Activated CD4-positive, CD25-positive, alpha-beta regulatory T cell (primary cell): ENCODE results near the gene PSORS1C1.

Experiments used
- DNase-seq, 4 experiments: peaks; one replicate each; lab custom pipeline; 2025; lab: John Stamatoyannopoulos, UW

The PSORS1C1 gene

GRCh38 chr6:31126396-31127175 lies 12.0 kb downstream of the PSORS1C1 start:
- no peak for DNase-seq

DNA sequence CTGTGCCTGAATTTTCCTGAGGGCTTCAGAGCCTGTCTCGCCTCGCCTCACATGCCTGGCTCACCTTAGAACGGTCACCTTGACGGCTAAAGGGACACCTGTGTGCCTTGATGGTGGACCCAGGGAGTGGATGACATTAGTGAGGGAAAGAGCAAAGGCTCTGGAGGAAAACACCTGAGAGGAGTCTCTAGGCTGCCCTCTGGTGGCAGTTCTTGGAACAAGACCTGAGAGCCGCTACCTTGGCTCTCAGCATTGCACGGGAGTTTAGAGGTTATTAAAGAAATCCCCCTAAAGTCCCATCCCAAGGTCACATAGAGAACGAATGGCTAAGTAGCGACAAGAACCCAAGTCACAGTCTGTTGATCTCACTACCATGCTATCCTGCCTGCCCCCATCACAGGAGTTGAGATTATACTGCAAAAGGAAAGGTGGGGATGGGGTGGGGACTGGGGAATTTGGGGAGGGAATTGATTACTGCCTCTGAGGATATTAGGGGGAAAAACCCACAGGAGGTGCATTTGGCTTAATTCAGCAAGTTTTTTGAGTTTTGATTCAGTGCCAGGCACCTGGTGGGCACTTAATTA lies 13.6 kb downstream of the PSORS1C1 start:
- DNase-seq: peak; percentile 36 to 67 (median 60)

DNA sequence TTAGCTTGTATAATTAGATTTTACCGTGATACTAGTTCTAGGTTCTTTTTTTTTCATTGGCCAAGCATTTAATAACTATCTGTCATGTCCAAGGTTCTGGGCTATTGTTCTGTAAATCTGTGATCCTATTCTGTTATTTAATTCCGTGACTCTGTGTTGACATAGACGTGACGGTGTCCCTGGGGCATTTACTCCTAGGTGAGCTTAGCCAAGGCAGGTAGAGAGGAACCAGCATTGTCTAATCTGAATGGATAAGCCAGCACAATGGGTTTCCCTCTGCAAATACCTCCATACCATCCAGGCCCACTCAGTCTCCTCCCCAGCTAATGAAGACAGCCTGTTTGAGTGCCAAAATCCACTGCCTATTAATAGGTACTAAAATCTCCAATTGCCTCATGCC lies 14.5 kb downstream of the PSORS1C1 start:
- no peak for DNase-seq

DNA sequence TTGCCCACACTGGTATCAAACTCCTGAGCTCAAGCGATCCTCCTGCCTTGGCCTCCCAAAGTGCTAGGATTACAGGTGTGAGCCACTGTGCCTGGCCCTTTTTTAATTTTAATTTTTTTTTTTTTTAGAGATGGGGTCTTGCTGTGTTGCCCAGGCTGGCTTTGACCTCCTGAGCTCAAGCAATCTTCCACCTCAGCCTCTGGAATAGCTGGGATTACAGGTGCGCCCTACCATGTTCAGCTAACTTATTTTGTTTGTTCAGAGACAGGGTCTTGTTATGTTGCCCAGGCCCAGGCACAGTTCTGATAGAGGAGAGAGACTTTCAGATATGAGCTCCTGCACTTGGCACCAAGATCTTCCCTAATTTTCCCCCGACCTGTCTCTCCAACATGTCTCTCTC lies 16.2 kb downstream of the PSORS1C1 start:
- no peak for DNase-seq

DNA sequence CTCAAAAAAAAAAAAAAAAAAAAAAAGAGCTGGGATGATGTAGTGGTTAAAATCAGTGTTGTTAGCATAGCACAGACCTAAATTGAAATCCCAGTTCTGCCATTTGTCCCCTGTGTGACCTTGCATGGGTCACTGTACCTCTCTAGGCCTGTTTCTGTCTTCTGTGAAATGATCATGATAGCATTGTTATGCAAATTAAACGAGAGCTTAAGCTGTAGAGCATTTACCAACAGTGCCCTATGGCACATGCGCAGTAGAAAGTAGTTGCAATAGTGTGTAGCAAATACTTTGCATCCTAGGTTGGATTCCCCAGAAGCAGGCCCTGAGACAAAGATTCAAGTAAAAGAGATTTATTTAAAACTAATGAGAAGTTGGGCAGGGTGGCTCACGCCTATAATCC lies 17.0 kb downstream of the PSORS1C1 start:
- no peak for DNase-seq

- DNase-seq: no peak
These were observed 18.2 kb downstream of the PSORS1C1 start for GRCh38 chr6:31132806-31133205.

DNA sequence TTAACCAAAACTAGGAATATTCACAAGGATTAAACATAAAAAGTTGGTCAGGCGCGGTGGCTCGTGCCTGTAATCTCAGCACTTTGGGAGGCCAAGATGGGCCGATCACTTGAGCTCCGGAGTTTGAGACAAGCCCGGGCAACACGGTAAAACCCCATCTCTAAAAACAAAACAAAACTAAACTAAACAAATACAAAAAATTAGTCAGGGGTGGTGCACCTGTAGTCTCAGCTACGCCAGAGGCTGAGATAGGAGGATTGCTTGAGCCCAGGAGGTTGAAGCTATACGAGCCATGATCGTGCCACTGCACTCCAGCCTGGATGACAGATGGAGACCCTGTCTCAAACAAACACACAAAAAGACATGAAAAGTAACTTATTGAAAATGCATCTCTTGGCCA lies 21.1 kb downstream of the PSORS1C1 start:
- DNase-seq: no peak

- DNase-seq: no peak
These were observed 24.4 kb downstream of the PSORS1C1 start, which contains the start of gene PSORS1C2 for GRCh38 chr6:31138982-31139381. PSORS1C2 (minus strand) TSS chr6:31139066; CDS start chr6:31139026, 40 bp downstream.

GRCh38 chr6:31139599-31139998 lies 25.0 kb downstream of the PSORS1C1 start:
- DNase-seq: no peak

- DNase-seq: no peak
These were observed 26.0 kb downstream of the PSORS1C1 start for GRCh38 chr6:31140643-31141042.

- no peak for DNase-seq
These were observed 27.8 kb downstream of the PSORS1C1 start for GRCh38 chr6:31142361-31142761.

DNA sequence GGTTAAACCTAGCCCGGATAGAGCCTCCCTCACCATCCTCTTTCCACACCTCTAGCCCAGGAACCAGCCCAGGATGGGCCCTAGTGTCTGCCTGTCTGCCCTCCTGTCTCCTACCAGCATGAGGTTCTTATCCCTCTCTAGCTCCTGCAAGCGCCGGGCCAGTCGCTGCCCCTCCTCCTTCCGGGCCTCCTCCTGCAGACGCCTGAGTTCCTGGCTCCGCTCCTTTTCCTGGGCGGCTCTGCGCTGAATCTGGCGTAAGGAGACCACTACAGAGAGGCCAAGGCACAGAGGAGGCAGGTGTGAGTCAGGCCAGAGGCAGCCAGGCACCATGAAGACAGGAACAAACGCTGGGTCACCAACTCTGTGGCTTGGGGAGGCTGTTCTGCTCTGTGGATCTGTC lies 28.5 kb downstream of the PSORS1C1 start:
- no peak for DNase-seq

DNA sequence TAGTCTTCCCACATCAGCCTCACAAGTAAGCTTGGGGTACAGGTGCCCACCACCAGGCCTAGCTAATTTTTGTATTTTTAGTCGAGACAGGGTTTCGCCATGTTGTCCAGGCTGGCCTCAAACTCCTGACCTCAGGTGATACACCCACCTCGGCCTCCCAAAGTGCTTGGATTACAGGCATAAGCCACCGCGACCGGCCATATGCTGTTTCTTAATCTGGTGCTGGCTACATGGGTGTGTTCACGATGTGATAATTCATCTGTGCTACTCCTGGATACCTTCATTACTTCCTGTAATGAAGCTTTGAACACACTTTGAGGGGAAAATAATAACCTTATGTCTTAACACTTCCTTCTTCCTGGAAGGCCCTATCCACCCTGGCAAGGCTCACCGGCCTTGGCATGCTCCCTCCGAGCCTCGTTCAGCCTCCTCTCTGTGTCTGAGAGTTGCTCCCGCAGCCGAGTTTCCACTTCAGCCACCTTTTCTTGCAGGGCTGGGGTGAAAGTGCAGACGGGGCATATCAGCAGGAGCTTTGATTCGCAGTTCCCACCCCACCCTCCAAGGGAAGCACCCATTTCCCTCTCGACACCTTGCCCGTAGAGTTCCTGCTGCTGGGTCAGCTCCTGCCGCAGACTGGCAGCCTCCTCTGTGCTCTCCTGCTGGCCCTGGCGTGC lies 29.8 kb downstream of the PSORS1C1 start:
- no peak for DNase-seq

DNA sequence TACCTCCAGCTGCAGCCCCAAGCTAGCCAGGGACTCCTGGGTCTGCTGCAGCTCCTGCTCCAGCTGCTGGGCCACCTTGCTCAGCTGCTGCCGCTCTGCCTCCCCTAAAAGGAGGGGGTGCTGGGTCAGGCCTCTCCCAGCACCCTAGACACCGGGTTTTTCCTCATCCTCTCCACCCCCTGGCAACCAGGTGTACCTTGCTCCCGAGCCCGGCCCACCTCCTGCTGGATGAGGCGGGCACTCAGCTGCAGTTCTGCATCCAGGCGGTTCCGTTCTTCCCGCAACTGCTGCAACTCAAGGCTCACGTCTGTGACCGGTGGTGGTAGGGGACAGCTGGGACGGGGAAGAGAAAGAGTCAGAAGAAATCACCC lies 30.4 kb downstream of the PSORS1C1 start:
- no peak for DNase-seq

GRCh38 chr6:31145386-31145785 lies 30.8 kb downstream of the PSORS1C1 start:
- DNase-seq: no peak

- DNase-seq: no peak
These were observed 35.3 kb downstream of the PSORS1C1 start for GRCh38 chr6:31149827-31150447.

DNA sequence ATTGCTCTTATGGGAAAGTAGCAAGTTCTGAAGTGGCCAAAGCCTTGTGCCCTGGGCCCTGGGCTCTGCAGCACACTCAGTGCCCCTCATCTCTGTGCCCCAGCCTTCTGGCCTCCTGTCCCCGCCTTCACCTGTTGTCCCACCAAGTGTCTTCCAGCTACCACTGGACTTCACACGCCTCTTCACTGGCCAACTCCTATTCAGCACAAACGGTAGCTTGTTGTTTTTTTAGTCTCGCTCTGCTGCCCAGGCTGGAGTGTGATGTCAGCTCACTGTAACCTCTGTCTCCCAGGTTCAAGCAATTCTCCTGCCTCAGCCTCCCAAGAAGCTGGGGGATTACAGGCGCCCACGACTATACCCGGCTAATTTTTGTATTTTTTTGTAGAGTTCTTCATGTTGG lies 38.2 kb downstream of the PSORS1C1 start:
- no peak for DNase-seq

DNA sequence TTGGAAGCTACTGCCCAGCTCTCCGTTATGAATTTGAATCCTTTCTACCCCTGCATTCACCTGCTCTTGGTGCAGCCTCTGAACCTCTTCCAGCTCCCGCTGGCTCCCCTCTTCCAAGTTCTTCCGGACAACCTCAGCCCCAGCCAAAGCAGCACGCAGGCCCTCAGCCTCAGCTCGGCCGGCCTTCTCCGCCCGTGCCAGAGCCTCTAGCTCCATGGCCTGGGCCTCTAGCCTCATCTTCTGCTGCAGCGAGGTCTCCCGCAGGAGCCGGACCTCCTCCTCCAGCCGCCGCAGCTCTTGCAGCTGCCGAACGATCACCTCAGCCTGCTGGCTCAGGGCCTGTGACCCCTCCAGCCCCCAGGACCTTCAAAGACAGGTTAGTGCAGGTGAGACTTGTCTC lies 39.8 kb downstream of the PSORS1C1 start:
- no peak for DNase-seq

GRCh38 chr6:31156641-31157040 lies 42.0 kb downstream of the PSORS1C1 start:
- DNase-seq: no peak

DNA sequence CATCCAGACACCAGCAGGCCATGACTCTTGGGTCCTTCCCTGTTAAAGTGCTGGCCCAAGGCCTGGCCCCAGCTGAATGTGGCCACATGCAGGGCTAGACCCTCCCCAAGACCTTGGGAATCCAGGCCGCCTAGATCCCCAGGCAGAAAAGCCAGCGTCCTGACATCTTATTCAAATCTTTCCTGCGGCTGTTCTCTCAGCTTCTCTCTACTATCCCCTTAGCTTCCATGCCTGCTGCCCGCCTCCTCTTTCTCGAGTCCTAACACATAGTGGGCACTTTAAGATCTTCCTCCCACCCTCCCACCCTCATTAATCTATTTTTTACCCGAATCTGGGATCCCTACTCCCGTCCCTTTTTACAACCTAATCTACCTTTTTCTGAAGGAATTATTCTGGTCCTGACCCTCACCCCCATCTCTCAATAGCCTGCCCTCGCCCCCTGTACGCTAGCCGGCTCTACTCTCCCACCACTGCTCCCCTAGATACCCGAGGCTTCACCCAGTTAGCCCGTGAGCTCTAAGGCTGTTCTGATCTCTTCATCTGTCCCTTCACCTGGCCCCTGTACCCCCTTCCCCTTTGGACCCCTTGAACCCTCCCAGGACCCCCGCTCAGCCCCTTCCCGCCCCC lies 43.0 kb downstream of the PSORS1C1 start, which contains the start of gene CCHCR1:
Gene CCHCR1, minus strand, starts transcription at position 290 of the 627 bp plus-strand sequence. Its CDS starts 202 bp downstream, at position 88.
- DNase-seq: no peak

GRCh38 chr6:31158140-31158862 lies 43.7 kb downstream of the PSORS1C1 start, which contains the start of gene TCF19:
TCF19 (plus strand) TSS chr6:31158589; CDS start chr6:31159470, 881 bp downstream.
- DNase-seq: peak; percentile 94 to 98 (median 96)
